Endodermal cell (in vitro differentiated cells): ENCODE measurements around the gene CARM1. TPM values are rescaled to one million over a fixed set of nuclear protein-coding genes. Genes with fewer than 3 reads are reported as not detected.

Experiments
- DNase-seq: peaks from one replicate; pipeline ENCODE4 v3.0.0-alpha.2; 2017
- H3K27ac ChIP-seq: 2 replicates; pipeline ENCODE4 v1.5.1; 2013; ENCODE audit warnings: mild to moderate bottlenecking, low read depth, low read length, moderate library complexity
- H3K27me3 ChIP-seq: 2 replicates; pipeline ENCODE4 v1.6.1; 2013; ENCODE audit warnings: mild to moderate bottlenecking, low read length, moderate library complexity; ENCODE audit not compliant: insufficient read depth, control insufficient read depth, poor library complexity, severe bottlenecking
- H3K36me3 ChIP-seq: 2 replicates; pipeline ENCODE4 v1.7.0; 2013; ENCODE audit warnings: mild to moderate bottlenecking, low read length, moderate library complexity; ENCODE audit not compliant: control insufficient read depth, insufficient read depth
- H3K4me1 ChIP-seq: one replicate; pipeline ENCODE4 v1.7.0; 2013; ENCODE audit warnings: low read length; ENCODE audit not compliant: control insufficient read depth, insufficient read depth
- H3K4me3 ChIP-seq: 2 replicates; pipeline ENCODE4 v1.5.1; 2013; ENCODE audit warnings: mild to moderate bottlenecking, low read length, moderate library complexity
- H3K9ac ChIP-seq: 2 replicates; pipeline ENCODE4 v1.6.1; 2013; ENCODE audit warnings: mild to moderate bottlenecking, low read length, moderate library complexity; ENCODE audit not compliant: poor library complexity, severe bottlenecking; ENCODE audit errors: extremely low read depth
- H3K9me3 ChIP-seq: 2 replicates; pipeline ENCODE4 v1.6.1; 2013; ENCODE audit warnings: mild to moderate bottlenecking, low read length, moderate library complexity; ENCODE audit not compliant: control insufficient read depth
- H3K27ac Mint-ChIP-seq: 2 replicates; pipeline ENCODE4 v1.8.0; 2020; ENCODE audit warnings: mixed read lengths
- H3K27me3 Mint-ChIP-seq: 2 replicates; pipeline ENCODE4 v1.8.0; 2021; ENCODE audit warnings: mild to moderate bottlenecking, mixed read lengths; ENCODE audit not compliant: insufficient read depth
- H3K36me3 Mint-ChIP-seq: 2 replicates; pipeline ENCODE4 v1.8.0; 2020; ENCODE audit warnings: low read depth, mixed read lengths
- H3K4me1 Mint-ChIP-seq: 2 replicates; pipeline ENCODE4 v1.8.0; 2020; ENCODE audit warnings: mixed read lengths
- H3K4me3 Mint-ChIP-seq: 2 replicates; pipeline ENCODE4 v1.8.0; 2020; ENCODE audit warnings: mild to moderate bottlenecking, moderate library complexity, mixed read lengths
- H3K9me3 Mint-ChIP-seq: 2 replicates; pipeline ENCODE4 v1.8.0; 2020; ENCODE audit warnings: mild to moderate bottlenecking, mixed read lengths
- CTCF ChIP-seq: fragments of 200-600 bp; sonication (generic); conservative IDR thresholded peaks from 2 replicates; pipeline ENCODE4 v1.5.0; 2021; ENCODE audit warnings: antibody characterized with exemption, mild to moderate bottlenecking
- WGBS, 2 experiments: methylation state at CpG; one replicate each; pipeline versions ENCODE4 v1.1.5 to v1.1.7; 2013; ENCODE audit warnings: missing lambda C conversion rate in 2 of 2, mixed read lengths in 1 of 2; ENCODE audit not compliant: insufficient coverage in 1 of 2, insufficient read length in 1 of 2; 5-methylcytosine and 5-hydroxymethylcytosine counted together
- total RNA-seq, 2 donors: library from RNA; stranded (reverse); fragmentation: NEBNext Ultra II Directional in 1 of 2; extraction: Animal tissue kit (Norgen Biotek cat#: 25700) in 1 of 2; gene quantifications; 2 replicates in 1 of 2; 3 replicates in 1 of 2; pipeline ENCODE4 v1.2.1, GENCODE V29; 2021

The CARM1 gene
- total RNA-seq, 2 donors from 2014 or later, result 80.6 to 86.6 TPM

- Histone ChIP-seq H3K9ac (no peak within 1 kb of the TSS), H3K36me3 (no peaks in the 10 kb centered on the region), H3K4me3 (no peak within 1 kb of the TSS), H3K27me3 (no peaks in the 10 kb centered on the region), H3K9me3 (peaks cover 9% of the 10 kb centered on the region), H3K27ac (no peak within 1 kb of the TSS), H3K4me1 (no peaks in the 10 kb centered on the region)
- no peak for TF ChIP-seq CTCF
- peaks cover 27% of the 10 kb centered on the region for H3K27me3 Mint-ChIP-seq
- H3K9me3 Mint-ChIP-seq, result peaks cover 12% of the 10 kb centered on the region
- H3K4me3 Mint-ChIP-seq, result no peak within 1 kb of the TSS
- DNase-seq, result no peak
- H3K4me1 Mint-ChIP-seq, result no peaks in the 10 kb centered on the region
- no peak within 1 kb of the TSS for H3K27ac Mint-ChIP-seq
- WGBS, 2 experiments, result 82 to 88% methylated on average over 9 to 13 of the region's 14 CpGs
- no peaks in the 10 kb centered on the region for H3K36me3 Mint-ChIP-seq
Observed at GRCh38 chr19:10848230-10848856, 23.0 kb upstream of the CARM1 start, which contains the start of gene C19orf38. TSS of gene C19orf38 (plus strand) at chr19:10848415. CDS start at chr19:10848509, 94 bp downstream.

GRCh38 chr19:10850631-10851030, 20.7 kb upstream of the CARM1 start:
- WGBS, 2 experiments, result 89 to 92% methylated on average over 4 to 5 of the region's 5 CpGs
- Mint-ChIP-seq H3K9me3 (peaks cover 12% of the 10 kb centered on the region), H3K27me3 (peaks cover 21% of the 10 kb centered on the region), H3K4me3 (no peak overlapping the region), H3K4me1 (no peaks in the 10 kb centered on the region), H3K27ac (no peak overlapping the region), H3K36me3 (no peaks in the 10 kb centered on the region)
- Histone ChIP-seq H3K9me3 (peaks cover 9% of the 10 kb centered on the region), H3K4me3 (no peak overlapping the region), H3K27ac (no peak overlapping the region), H3K9ac (no peak overlapping the region), H3K4me1 (no peaks in the 10 kb centered on the region), H3K36me3 (no peaks in the 10 kb centered on the region), H3K27me3 (no peaks in the 10 kb centered on the region)
- no peak for TF ChIP-seq CTCF
- no peak for DNase-seq

- no peak overlapping the region for H3K27ac ChIP-seq
- no peak for TF ChIP-seq CTCF
- H3K9me3 ChIP-seq, result peaks cover under 1% of the 10 kb centered on the region
- peaks cover 17% of the 10 kb centered on the region for H3K27me3 Mint-ChIP-seq
- H3K4me1 Mint-ChIP-seq, result no peaks in the 10 kb centered on the region
- peaks cover 2% of the 10 kb centered on the region for H3K9me3 Mint-ChIP-seq
- H3K9ac ChIP-seq, result no peak overlapping the region
- no peaks in the 10 kb centered on the region for H3K4me1 ChIP-seq
- H3K36me3 Mint-ChIP-seq, result no peaks in the 10 kb centered on the region
- H3K4me3 Mint-ChIP-seq, result no peak overlapping the region
- no peak overlapping the region for H3K4me3 ChIP-seq
- WGBS, 2 experiments, result 82 to 89% methylated on average over 3 to 7 of the region's 7 CpGs
- no peaks in the 10 kb centered on the region for H3K27me3 ChIP-seq
- H3K27ac Mint-ChIP-seq, result no peak overlapping the region
- DNase-seq, result peak; percentile 48
- H3K36me3 ChIP-seq, result no peaks in the 10 kb centered on the region
Observed at GRCh38 chr19:10852098-10852800, 19.1 kb upstream of the CARM1 start.
